Ascending aorta (tissue), 2 donors: ENCODE results near the gene NOCT. TPM values are rescaled to one million over a fixed set of nuclear protein-coding genes. Genes with fewer than 3 reads are reported as not detected.
"Not testable (repeated sequence)": the region's sequence is repeated elsewhere in the genome, so short reads cannot be mapped to it uniquely, and the experiment has no call there.

Experiments
- DNase-seq, 2 donors: peaks; one replicate each; pipeline ENCODE4 v3.0.0-alpha.2; 2019; ENCODE audit warnings: low spot score in 2 of 2
- H3K27ac ChIP-seq, 2 donors: fragments of 200-600 bp; sonication (generic); one replicate each; pipeline ENCODE4 v1.5.1; 2016 to 2017; ENCODE audit warnings: mild to moderate bottlenecking in 1 of 2
- H3K27me3 ChIP-seq: fragments of 200-600 bp; sonication (generic); one replicate; pipeline ENCODE4 v1.5.1; 2017
- H3K36me3 ChIP-seq, 2 donors: fragments of 200-600 bp; sonication (generic); one replicate each; pipeline ENCODE4 v1.5.1; 2016
- H3K4me1 ChIP-seq, 2 donors: fragments of 200-600 bp; sonication (generic); one replicate each; pipeline ENCODE4 v1.5.1; 2016 to 2017; ENCODE audit warnings: mild to moderate bottlenecking in 1 of 2
- H3K4me3 ChIP-seq, 2 donors: fragments of 200-600 bp; sonication (generic); one replicate each; pipeline ENCODE4 v1.5.1; 2016 to 2017; ENCODE audit warnings: mild to moderate bottlenecking in 1 of 2
- H3K9me3 ChIP-seq, 2 donors: fragments of 200-600 bp; sonication (generic); one replicate each; pipeline ENCODE4 v1.5.1; 2016
- intact Hi-C: fragments of 100-400 bp; cut with DNase I; formaldehyde crosslinking; loops from one replicate; pipeline ENCODE4 v1.15.1; 2023
- total RNA-seq: library from RNA; depleted of rRNA; stranded (reverse); fragments of >200 nt; gene quantifications from one replicate; pipeline ENCODE4 v1.1.0, GENCODE V29; 2016
- TF ChIP-seq, protein P1 (sequence below), 3 experiments: fragments of 200-600 bp in 2 of 3; fragments of 450-650 bp in 1 of 3; sonication (generic) in 2 of 3; IDR thresholded peaks; one replicate each; pipeline ENCODE4 v1.5.1; 2016 to 2019; ENCODE audit warnings: antibody characterized with exemption in 3 of 3, mild to moderate bottlenecking in 1 of 3, moderate library complexity in 1 of 3

Gene NOCT
- total RNA-seq, 1 donor from 2014 or later, result 9.9 TPM

DNA sequence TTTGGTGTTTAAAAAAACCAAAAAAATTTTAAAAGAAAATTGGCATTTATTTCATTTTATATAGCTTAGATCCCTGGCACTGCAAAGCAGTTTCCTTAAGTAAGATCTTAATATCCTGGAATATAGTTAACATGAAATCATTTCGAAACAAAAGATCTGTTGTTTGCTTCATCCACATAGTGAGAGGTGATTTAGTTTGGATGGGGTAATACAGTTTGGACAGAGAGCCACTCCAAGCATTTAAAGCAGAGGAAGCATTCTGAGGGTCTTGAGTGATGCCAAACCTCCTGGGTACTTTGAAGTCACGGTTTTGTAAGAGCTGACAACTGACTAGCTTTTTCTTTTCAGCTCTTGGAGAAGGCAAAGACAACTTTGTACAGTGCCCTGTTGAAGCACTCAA is 28.7 kb downstream of the NOCT start:
- Histone ChIP-seq H3K27me3 (no peaks in the 10 kb centered on the region), H3K27ac (no peak overlapping the region), H3K4me3 (no peak overlapping the region), H3K36me3 (peaks cover 26 to 33% of the 10 kb centered on the region in 2 donors), H3K4me1 (no peaks in the 10 kb centered on the region), H3K9me3 (no peaks in the 10 kb centered on the region)
- DNase-seq, result no peak
- TF ChIP-seq, protein P1, sequence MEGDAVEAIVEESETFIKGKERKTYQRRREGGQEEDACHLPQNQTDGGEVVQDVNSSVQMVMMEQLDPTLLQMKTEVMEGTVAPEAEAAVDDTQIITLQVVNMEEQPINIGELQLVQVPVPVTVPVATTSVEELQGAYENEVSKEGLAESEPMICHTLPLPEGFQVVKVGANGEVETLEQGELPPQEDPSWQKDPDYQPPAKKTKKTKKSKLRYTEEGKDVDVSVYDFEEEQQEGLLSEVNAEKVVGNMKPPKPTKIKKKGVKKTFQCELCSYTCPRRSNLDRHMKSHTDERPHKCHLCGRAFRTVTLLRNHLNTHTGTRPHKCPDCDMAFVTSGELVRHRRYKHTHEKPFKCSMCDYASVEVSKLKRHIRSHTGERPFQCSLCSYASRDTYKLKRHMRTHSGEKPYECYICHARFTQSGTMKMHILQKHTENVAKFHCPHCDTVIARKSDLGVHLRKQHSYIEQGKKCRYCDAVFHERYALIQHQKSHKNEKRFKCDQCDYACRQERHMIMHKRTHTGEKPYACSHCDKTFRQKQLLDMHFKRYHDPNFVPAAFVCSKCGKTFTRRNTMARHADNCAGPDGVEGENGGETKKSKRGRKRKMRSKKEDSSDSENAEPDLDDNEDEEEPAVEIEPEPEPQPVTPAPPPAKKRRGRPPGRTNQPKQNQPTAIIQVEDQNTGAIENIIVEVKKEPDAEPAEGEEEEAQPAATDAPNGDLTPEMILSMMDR (IDR thresholded peaks at IDR 0.05), result no peak
- intact Hi-C loops, result no loop called here

DNA sequence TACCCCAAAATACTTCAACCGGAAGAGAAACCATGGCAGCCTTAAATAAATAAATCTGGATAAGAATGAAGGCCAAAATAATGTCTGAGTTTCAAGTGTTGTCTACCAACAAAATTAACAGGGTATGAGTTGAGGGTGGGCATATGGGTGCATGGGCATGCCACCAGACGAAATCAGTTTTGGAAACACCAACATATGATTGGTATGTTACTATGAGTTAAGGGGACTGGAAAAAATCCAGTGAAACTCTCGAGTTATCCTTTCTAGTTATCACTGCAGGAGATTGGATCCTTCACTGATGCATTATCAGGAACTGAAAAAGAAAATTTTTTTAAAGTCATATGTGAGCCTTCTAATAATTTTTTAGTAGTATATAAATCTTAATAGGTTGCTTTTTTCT is 32.4 kb downstream of the NOCT start:
- H3K27ac ChIP-seq, result no peak overlapping the region
- H3K27me3 ChIP-seq, result no peaks in the 10 kb centered on the region
- H3K36me3 ChIP-seq, result peaks cover 31 to 44% of the 10 kb centered on the region in 2 donors
- no peaks in the 10 kb centered on the region for H3K9me3 ChIP-seq
- intact Hi-C loops, result no loop called here
- H3K4me3 ChIP-seq, result no peak overlapping the region
- DNase-seq, result no peak
- H3K4me1 ChIP-seq, result no peaks in the 10 kb centered on the region
- TF ChIP-seq, protein P1 (IDR thresholded peaks at IDR 0.05), result no peak

DNA sequence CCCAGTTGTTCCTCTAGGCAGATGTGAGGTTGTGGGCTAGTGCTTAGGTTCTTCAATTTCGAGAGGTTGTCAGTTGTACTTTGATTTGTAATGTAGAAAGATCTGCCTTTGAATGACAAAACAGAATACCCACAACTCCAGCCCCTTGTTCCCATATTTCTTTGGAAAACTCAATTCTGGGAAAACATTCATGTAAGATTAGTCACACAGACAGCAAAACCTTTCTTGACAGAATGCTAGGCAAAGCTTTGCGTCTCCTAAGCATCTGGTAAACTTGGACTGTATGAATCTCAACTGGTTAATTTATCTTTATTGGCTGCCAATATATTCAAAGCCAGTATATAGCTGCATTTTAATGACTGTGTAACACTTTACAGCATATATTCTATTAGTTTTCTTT is 34.9 kb downstream of the NOCT start:
- DNase-seq, result no peak
- peaks cover 0 to 4% of the 10 kb centered on the region in 2 donors for H3K4me1 ChIP-seq
- H3K9me3 ChIP-seq, result no peaks in the 10 kb centered on the region
- H3K27me3 ChIP-seq, result no peaks in the 10 kb centered on the region
- no peak overlapping the region for H3K4me3 ChIP-seq
- intact Hi-C loops, result no loop called here
- TF ChIP-seq, protein P1 (IDR thresholded peaks at IDR 0.05), result no peak
- peaks cover 17 to 42% of the 10 kb centered on the region in 2 donors for H3K36me3 ChIP-seq
- peak overlapping the region in 1 of 2 donors; percentile 10 for H3K27ac ChIP-seq

DNA sequence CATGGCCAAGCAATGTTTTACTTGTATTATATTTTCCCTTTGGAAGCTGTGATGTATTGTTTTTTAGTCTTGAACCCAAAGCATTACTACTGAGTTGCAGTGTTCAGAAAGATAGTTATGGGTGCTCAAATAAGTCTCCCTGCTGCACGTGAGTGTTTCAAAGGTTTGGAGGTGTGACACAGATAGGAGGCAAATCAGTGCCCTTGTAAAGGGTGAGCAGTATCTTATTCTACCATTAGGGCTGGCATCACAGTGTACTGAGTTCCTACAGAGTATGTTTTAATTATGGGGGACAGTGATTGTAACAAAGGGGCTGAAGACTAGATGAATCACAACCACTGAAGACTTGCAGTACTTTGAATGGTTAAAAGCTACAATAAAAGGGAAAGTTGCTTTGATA is 38.3 kb downstream of the NOCT start:
- no peak overlapping the region for H3K27ac ChIP-seq
- no peaks in the 10 kb centered on the region for H3K9me3 ChIP-seq
- intact Hi-C loops, result no loop called here
- DNase-seq, result no peak
- no peak overlapping the region for H3K4me3 ChIP-seq
- peaks cover 16 to 37% of the 10 kb centered on the region in 2 donors for H3K36me3 ChIP-seq
- no peaks in the 10 kb centered on the region for H3K27me3 ChIP-seq
- TF ChIP-seq, protein P1 (IDR thresholded peaks at IDR 0.05), result no peak
- peaks cover 0 to 4% of the 10 kb centered on the region in 2 donors for H3K4me1 ChIP-seq

DNA sequence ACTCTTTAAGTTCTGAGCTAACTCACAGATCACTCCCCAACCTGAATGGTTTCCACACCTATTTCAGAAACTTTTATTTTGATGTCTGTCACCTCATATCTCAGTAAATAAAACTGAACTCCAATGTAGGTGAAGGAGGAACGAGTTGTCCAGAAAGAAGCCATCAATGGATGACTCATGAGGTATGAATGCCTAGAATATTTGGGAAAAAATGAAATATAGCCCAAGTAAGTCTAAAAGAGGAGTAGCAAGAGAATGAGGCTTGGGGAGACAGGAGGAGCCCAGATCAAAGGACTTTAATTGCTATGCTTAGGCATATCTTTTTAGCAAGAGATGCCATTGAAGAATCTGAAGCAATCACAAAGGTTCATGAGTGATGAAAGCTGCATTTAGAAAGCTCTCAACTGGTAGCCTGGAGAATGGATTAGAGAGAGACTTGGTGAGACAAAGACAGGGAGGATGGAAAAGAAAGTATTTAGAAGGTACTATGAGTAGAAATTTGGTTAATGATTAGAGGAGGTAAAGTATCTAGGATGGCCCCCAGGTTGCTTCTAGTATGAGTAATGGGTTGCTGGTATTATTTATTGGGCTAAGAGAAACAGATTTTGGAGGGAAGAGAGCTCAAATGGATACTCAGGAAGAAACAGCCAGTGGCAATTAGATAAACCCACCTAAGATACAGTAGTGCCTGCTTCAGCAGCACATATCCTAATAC is 39.4 kb downstream of the NOCT start:
- Histone ChIP-seq H3K9me3 (no peaks in the 10 kb centered on the region), H3K27me3 (no peaks in the 10 kb centered on the region), H3K4me1 (peaks cover 0 to 4% of the 10 kb centered on the region in 2 donors), H3K27ac (peak overlapping the region in 1 of 2 donors; percentile 8), H3K36me3 (peaks cover 19 to 40% of the 10 kb centered on the region in 2 donors), H3K4me3 (no peak overlapping the region)
- TF ChIP-seq, protein P1 (IDR thresholded peaks at IDR 0.05), result no peak
- DNase-seq, result no peak
- intact Hi-C loops, result no loop called here

DNA sequence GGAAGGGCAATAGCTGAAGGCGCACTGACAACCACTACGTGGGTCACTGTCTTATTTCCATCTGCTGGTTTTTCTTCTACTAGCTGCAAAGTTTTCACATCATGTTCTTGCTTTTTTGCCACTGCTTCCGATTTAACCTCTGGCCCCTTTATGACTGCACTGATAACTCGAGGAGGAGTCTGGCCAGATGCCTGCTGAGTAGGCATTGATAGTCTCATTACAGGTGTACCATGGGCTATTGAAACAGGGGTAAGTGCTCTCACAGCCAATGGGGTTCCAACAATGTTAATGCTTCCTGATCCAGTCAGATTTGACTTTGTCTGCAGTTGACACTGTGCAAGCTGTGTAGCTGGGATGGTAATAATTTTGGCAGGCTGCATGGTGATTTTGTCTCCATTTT is 43.4 kb downstream of the NOCT start:
- peaks cover 44 to 69% of the 10 kb centered on the region in 2 donors for H3K36me3 ChIP-seq
- H3K9me3 ChIP-seq, intact Hi-C loops, H3K4me1 ChIP-seq, DNase-seq, H3K4me3 ChIP-seq, H3K27ac ChIP-seq, H3K27me3 ChIP-seq: not testable (repeated sequence)
